ENCODE results near the gene DCLK1.

DCLK1 gene

GRCh38 chr13:36046672-36047071 lies 84.5 kb downstream of the DCLK1 start:
- no peaks in the 10 kb centered on the region for H3K27me3 ChIP-seq (replicated peaks; ENCODE audit: control insufficient read depth, insufficient read depth, low read length)
- no peak for DNase-seq (ENCODE audit: extremely low read depth, insufficient read length)
- H3K36me3 ChIP-seq (ENCODE audit: control insufficient read depth, insufficient read depth, low read length): no peaks in the 10 kb centered on the region
- H3K4me3 ChIP-seq (replicated peaks; ENCODE audit: low read depth, low read length): no peak overlapping the region
- TF ChIP-seq CTCF (IDR thresholded peaks at IDR 0.05; ENCODE audit: insufficient read depth, low read length, poor library complexity, severe bottlenecking): no peak

GRCh38 chr13:36038785-36039555 lies 92.2 kb downstream of the DCLK1 start:
- TF ChIP-seq CTCF (IDR thresholded peaks at IDR 0.05; ENCODE audit: insufficient read depth, low read length, poor library complexity, severe bottlenecking): no peak
- Histone ChIP-seq H3K36me3 (ENCODE audit: control insufficient read depth, insufficient read depth, low read length) (no peaks in the 10 kb centered on the region), H3K4me3 (replicated peaks; ENCODE audit: low read depth, low read length) (no peak overlapping the region), H3K27me3 (replicated peaks; ENCODE audit: control insufficient read depth, insufficient read depth, low read length) (no peaks in the 10 kb centered on the region)
- no peak for DNase-seq (ENCODE audit: extremely low read depth, insufficient read length)

- DNase-seq (ENCODE audit: extremely low read depth, insufficient read length): no peak
- TF ChIP-seq CTCF (IDR thresholded peaks at IDR 0.05; ENCODE audit: insufficient read depth, low read length, poor library complexity, severe bottlenecking): no peak
- H3K4me3 ChIP-seq (replicated peaks; ENCODE audit: low read depth, low read length): no peak overlapping the region
- H3K36me3 ChIP-seq (ENCODE audit: control insufficient read depth, insufficient read depth, low read length): no peaks in the 10 kb centered on the region
- no peaks in the 10 kb centered on the region for H3K27me3 ChIP-seq (replicated peaks; ENCODE audit: control insufficient read depth, insufficient read depth, low read length)
These were observed 98.1 kb downstream of the DCLK1 start for GRCh38 chr13:36033035-36033434.

- no peaks in the 10 kb centered on the region for H3K36me3 ChIP-seq (ENCODE audit: control insufficient read depth, insufficient read depth, low read length)
- no peaks in the 10 kb centered on the region for H3K27me3 ChIP-seq (replicated peaks; ENCODE audit: control insufficient read depth, insufficient read depth, low read length)
- no peak for TF ChIP-seq CTCF (IDR thresholded peaks at IDR 0.05; ENCODE audit: insufficient read depth, low read length, poor library complexity, severe bottlenecking)
- H3K4me3 ChIP-seq (replicated peaks; ENCODE audit: low read depth, low read length): no peak overlapping the region
- DNase-seq (ENCODE audit: extremely low read depth, insufficient read length): no peak
These were observed 99.7 kb downstream of the DCLK1 start for GRCh38 chr13:36031490-36031889.

- no peak for TF ChIP-seq CTCF (IDR thresholded peaks at IDR 0.05; ENCODE audit: insufficient read depth, low read length, poor library complexity, severe bottlenecking)
These were observed 100.4 kb downstream of the DCLK1 start for GRCh38 chr13:36030670-36031331.

More at GRCh38 chr13:36030670-36031331, 100.4 kb downstream of the DCLK1 start:
- H3K27me3 ChIP-seq (replicated peaks; ENCODE audit: control insufficient read depth, insufficient read depth, low read length): no peaks in the 10 kb centered on the region
- H3K4me3 ChIP-seq (replicated peaks; ENCODE audit: low read depth, low read length): no peak overlapping the region
- H3K36me3 ChIP-seq (ENCODE audit: control insufficient read depth, insufficient read depth, low read length): no peaks in the 10 kb centered on the region
- DNase-seq (ENCODE audit: extremely low read depth, insufficient read length): no peak

All from GM06990 (cell line).